Measurements from ENCODE around the gene HIGD1A.

GRCh38 chr3:42839616-42840015, 35.3 kb upstream of the HIGD1A start:
- TF ChIP-seq CTCF (IDR thresholded peaks at IDR 0.05; ENCODE audit: low read length): peak; percentile 61
- no peak for TF ChIP-seq EZH2 (IDR thresholded peaks at IDR 0.05; ENCODE audit: borderline replicate concordance, low read length)

Data from OCI-LY1 (cell line).